A673 (cell line): Measurements from ENCODE around the gene GRIK2. TPM values are rescaled to one million over a fixed set of nuclear protein-coding genes. Genes with fewer than 3 reads are reported as not detected.

Experiments used
- BruUV-seq: library from RNA; stranded (reverse); fragments of 400-500 nt; replicated peaks from 2 replicates; lab custom pipeline; 2021; lab: Mats Ljungman, UMichigan
- CTCF ChIA-PET: fragments of 300-600 bp; sonication (Branson Sonifier 250); formaldehyde crosslinking; loops from one replicate; lab custom pipeline; 2022; ENCODE audit warnings: antibody characterized with exemption; lab: Charles Lee
- POLR2A ChIA-PET: fragments of 300-600 bp; sonication (Branson Sonifier 250); formaldehyde crosslinking; loops from one replicate; lab custom pipeline; 2022; ENCODE audit warnings: antibody characterized with exemption; ENCODE audit not compliant: low non-redundant PET; lab: Charles Lee
- DNase-seq: peaks from one replicate; pipeline ENCODE4 v3.0.0-alpha.2; 2015; ENCODE audit warnings: low spot score
- H3K27ac ChIP-seq: fragments of 200-600 bp; sonication (generic); 2 replicates; pipeline ENCODE4 v1.5.1; 2016; ENCODE audit warnings: mixed run types, low read depth, mild to moderate bottlenecking, mixed read lengths, antibody characterized with exemption, low read length; ENCODE audit not compliant: poor library complexity, severe bottlenecking
- H3K27me3 ChIP-seq: fragments of 200-600 bp; sonication (generic); replicated peaks from 2 replicates; pipeline ENCODE4 v1.6.1; 2017; ENCODE audit warnings: mixed run types, low read depth, mild to moderate bottlenecking, mixed read lengths, antibody characterized with exemption, low read length; ENCODE audit not compliant: insufficient read depth, poor library complexity
- H3K36me3 ChIP-seq: fragments of 200-600 bp; sonication (generic); 2 replicates; pipeline ENCODE4 v1.6.1; 2016; ENCODE audit warnings: mixed run types, mild to moderate bottlenecking, mixed read lengths, antibody characterized with exemption, low read length; ENCODE audit not compliant: insufficient read depth, poor library complexity, severe bottlenecking
- H3K4me1 ChIP-seq: fragments of 200-600 bp; sonication (generic); 2 replicates; pipeline ENCODE4 v1.6.1; 2017; ENCODE audit warnings: mixed run types, mild to moderate bottlenecking, mixed read lengths, antibody characterized with exemption, low read length; ENCODE audit not compliant: insufficient read depth, poor library complexity, severe bottlenecking
- H3K4me3 ChIP-seq: fragments of 200-600 bp; sonication (generic); 2 replicates; pipeline ENCODE4 v1.5.1; 2016; ENCODE audit warnings: low read depth, mixed run types, mild to moderate bottlenecking, mixed read lengths, low read length; ENCODE audit not compliant: poor library complexity, severe bottlenecking
- H3K9me3 ChIP-seq: fragments of 200-600 bp; sonication (generic); 2 replicates; pipeline ENCODE4 v1.6.1; 2016; ENCODE audit warnings: mixed run types, low read depth, mild to moderate bottlenecking, mixed read lengths, antibody characterized with exemption, low read length; ENCODE audit not compliant: poor library complexity, severe bottlenecking
- EZH2 ChIP-seq: fragments of 200-600 bp; sonication (generic); IDR thresholded peaks from 2 replicates; pipeline ENCODE4 v1.6.1; 2017; ENCODE audit warnings: borderline replicate concordance, low read depth, mild to moderate bottlenecking, mixed read lengths, antibody characterized with exemption, low read length; ENCODE audit not compliant: poor library complexity, severe bottlenecking
- intact Hi-C: fragments of 100-400 bp; cut with micrococcal nuclease; formaldehyde crosslinking; loops from one replicate; pipeline ENCODE4 v1.10.0; 2022; ENCODE audit not compliant: unreplicated experiment
- total RNA-seq: library from RNA; stranded (reverse); gene quantifications from 2 replicates; pipeline ENCODE4 v1.2.3, GENCODE V29; 2021
- TF ChIP-seq, protein P1 (sequence below): fragments of 300-800, 200-600 bp; sonication (generic); conservative IDR thresholded peaks from 2 replicates; pipeline ENCODE4 v1.5.1; 2017; ENCODE audit warnings: low read depth, mild to moderate bottlenecking, antibody characterized with exemption, low read length, moderate library complexity, mixed read lengths

The GRIK2 gene
- total RNA-seq, 1 experiment from 2014 or later, result 62.1 TPM

- ChIA-PET POLR2A (no interaction called here), CTCF (no interaction called here)
- Histone ChIP-seq H3K27me3 (no peaks in the 10 kb centered on the region), H3K4me1 (peaks cover 24% of the 10 kb centered on the region), H3K36me3 (no peaks in the 10 kb centered on the region), H3K4me3 (no peak overlapping the region), H3K9me3 (no peaks in the 10 kb centered on the region), H3K27ac (no peak overlapping the region)
- intact Hi-C loops, result no loop called here
- peak; percentile 50 for DNase-seq
- no TSS peak for BruUV-seq
- TF ChIP-seq, protein P1, sequence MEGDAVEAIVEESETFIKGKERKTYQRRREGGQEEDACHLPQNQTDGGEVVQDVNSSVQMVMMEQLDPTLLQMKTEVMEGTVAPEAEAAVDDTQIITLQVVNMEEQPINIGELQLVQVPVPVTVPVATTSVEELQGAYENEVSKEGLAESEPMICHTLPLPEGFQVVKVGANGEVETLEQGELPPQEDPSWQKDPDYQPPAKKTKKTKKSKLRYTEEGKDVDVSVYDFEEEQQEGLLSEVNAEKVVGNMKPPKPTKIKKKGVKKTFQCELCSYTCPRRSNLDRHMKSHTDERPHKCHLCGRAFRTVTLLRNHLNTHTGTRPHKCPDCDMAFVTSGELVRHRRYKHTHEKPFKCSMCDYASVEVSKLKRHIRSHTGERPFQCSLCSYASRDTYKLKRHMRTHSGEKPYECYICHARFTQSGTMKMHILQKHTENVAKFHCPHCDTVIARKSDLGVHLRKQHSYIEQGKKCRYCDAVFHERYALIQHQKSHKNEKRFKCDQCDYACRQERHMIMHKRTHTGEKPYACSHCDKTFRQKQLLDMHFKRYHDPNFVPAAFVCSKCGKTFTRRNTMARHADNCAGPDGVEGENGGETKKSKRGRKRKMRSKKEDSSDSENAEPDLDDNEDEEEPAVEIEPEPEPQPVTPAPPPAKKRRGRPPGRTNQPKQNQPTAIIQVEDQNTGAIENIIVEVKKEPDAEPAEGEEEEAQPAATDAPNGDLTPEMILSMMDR, result no peak
- TF ChIP-seq EZH2, result no peak
Observed at GRCh38 chr6:101453221-101453620, 59.7 kb downstream of the GRIK2 start.

- Histone ChIP-seq H3K36me3 (no peaks in the 10 kb centered on the region), H3K27ac (no peak overlapping the region), H3K9me3 (no peaks in the 10 kb centered on the region), H3K4me1 (peaks cover 24% of the 10 kb centered on the region), H3K27me3 (no peaks in the 10 kb centered on the region), H3K4me3 (no peak overlapping the region)
- CTCF ChIA-PET, result no interaction called here
- POLR2A ChIA-PET, result no interaction called here
- DNase-seq, result no peak
- no TSS peak for BruUV-seq
- no peak for TF ChIP-seq EZH2
- TF ChIP-seq, protein P1, result no peak
- intact Hi-C loops, result no loop called here
Observed at GRCh38 chr6:101454106-101454676, 60.7 kb downstream of the GRIK2 start.

GRCh38 chr6:101458336-101458735, 64.8 kb downstream of the GRIK2 start:
- BruUV-seq, result no TSS peak
- TF ChIP-seq, protein P1, result no peak
- no peak for TF ChIP-seq EZH2
- no peak overlapping the region for H3K4me3 ChIP-seq
- no peak overlapping the region for H3K27ac ChIP-seq
- CTCF ChIA-PET, result no interaction called here
- no peaks in the 10 kb centered on the region for H3K9me3 ChIP-seq
- no peaks in the 10 kb centered on the region for H3K36me3 ChIP-seq
- H3K4me1 ChIP-seq, result peaks cover 15% of the 10 kb centered on the region
- intact Hi-C loops, result no loop called here
- DNase-seq, result peak; percentile 49
- POLR2A ChIA-PET, result no interaction called here
- no peaks in the 10 kb centered on the region for H3K27me3 ChIP-seq
